KBM-7 (cell line): ENCODE data around the gene ABAT.
"Not testable (repeated sequence)": the region's sequence is repeated elsewhere in the genome, so short reads cannot be mapped to it uniquely, and the experiment has no call there.

Source experiments
- DNase-seq: peaks from one replicate; pipeline ENCODE4 v3.0.0-alpha.2; 2015
- in situ Hi-C: fragments of 300-500 bp; cut with MboI; formaldehyde crosslinking; loops from 2 replicates; pipeline ENCODE4 v1.14.3; 2020; ENCODE audit warnings: low sequenced_read_pairs, low pct_unique_long_range_greater_than_20kb, mixed read lengths

ABAT gene

DNA sequence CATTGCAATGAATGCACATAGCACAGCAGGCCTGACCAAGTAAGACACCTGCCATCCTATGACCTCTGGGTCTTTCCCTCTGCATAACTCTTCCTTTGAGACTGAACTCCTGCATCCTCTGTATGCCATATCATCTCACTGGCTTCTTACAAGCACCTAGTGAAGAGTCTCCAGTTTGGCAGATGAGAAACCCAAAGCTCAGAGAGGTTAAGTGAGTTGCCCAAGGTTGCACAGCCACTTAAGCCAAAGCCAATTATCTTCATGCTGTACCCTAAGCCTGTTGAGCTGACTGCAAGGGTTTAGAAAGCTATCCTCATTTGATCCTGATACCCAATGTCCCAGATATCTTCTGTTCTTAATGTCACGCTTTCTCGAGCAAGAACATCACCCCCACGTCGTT, 87.8 kb downstream of the ABAT start:
- DNase-seq: no peak
- in situ Hi-C loops: no loop called here

DNA sequence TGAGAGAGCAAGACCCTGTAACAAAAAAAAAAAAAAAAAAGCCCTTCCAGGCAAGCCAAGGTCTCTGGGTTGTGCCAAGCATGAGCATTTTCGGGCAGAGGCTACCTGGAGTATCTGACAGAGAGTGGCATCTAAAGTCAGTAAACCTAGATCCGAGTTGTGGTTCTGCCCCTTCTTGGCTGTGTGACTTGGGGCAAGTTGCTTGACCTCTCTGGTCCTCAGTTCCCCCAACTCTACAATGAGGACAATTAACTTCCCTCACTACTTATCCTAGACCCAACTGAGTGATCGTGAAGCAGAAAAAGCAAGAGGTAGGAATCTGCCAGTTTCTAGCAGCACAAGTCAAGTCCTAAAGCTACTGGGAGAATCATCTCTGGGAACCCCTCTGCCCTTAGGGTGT, 88.7 kb downstream of the ABAT start:
- in situ Hi-C loops: no loop called here
- DNase-seq: no peak

DNA sequence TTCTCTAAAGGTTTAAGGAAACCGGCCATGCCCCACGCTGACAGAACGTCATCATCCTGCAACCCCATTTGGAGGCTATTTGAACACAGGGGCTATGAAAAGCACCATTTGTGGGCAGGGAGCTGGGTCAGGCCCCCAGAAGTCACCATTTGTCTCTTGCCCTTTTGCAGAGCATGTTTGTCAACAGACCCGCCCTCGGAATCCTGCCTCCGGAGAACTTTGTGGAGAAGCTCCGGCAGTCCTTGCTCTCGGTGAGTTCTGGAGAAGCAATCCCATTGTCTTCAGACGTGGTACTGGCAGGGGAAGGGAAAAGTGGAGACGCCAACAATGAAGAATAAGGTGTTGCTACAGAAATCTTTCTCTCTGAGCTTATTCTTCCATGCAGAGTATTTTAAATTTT, 89.5 kb downstream of the ABAT start:
- in situ Hi-C loops: no loop called here
- no peak for DNase-seq

DNA sequence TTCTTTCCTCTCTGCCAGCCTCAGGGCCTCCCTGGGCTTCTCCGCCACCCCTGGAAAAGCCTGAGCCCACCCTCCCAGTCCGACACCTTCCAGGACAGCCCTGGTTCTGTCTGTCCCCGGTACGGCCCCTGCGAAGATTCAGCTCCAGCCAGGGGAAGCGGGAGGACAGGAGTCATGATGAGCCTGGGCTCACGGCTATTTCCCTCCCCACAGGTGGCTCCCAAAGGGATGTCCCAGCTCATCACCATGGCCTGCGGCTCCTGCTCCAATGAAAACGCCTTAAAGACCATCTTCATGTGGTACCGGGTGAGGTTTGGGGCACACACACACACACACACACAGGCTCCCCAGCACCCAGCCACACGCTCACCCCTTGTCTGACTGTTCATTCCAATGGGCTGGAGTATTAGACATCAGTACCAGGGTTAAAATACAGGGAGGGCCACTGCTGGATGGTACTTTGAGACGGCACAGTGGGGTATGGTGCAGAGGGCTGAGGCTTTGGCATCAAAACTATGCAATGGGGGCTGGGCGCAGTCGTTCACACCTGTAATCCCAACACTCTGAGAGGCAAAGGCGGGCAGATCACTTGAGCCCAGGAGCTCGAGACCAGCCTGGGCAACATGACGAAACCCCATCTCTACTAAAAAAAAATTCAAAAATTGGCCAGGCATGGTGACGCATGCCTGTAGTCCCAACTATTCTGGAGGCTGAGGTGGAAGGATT, 90.3 kb downstream of the ABAT start:
- in situ Hi-C loops: no loop called here
- DNase-seq: no peak

DNA sequence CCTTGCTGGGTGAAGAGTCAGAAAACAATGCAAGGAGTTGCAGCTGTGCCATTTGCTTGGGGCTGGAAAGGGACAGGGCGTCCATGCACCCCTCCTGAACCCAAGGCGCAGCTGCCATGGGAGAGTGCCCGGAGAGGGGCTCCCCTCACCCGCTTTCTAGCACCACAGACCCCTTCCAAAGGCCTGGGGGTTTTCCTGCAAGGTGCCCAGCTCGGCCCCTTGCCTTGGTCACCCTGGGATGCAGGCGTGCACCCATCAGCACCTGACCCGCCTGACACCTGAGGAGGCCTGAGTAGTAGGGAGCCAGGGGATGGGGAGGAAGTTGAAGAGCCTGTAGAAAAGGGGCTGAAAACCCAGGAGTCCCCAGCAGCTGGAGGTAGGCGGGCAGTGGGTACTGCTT, 92.8 kb downstream of the ABAT start:
- no peak for DNase-seq
- in situ Hi-C loops: no loop called here

DNA sequence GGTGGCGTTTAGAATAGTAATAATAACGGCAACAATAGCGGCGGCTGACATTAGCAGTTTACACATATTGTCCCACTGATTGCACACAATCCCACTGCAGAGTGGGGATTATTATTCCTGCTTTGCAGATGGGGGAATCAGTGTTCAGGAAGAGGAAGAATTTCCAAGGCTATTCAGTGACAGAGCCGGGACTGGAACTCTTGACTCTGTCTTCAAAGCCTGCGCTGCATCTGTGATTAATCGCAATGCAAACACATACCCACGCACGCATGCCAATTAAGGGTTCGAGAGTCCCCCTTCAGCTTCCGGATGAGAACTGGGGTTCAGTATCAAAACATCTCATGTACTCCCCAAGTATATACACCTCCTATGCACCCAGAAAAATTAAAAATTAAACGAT, 93.9 kb downstream of the ABAT start:
- DNase-seq: no peak
- in situ Hi-C loops: no loop called here

DNA sequence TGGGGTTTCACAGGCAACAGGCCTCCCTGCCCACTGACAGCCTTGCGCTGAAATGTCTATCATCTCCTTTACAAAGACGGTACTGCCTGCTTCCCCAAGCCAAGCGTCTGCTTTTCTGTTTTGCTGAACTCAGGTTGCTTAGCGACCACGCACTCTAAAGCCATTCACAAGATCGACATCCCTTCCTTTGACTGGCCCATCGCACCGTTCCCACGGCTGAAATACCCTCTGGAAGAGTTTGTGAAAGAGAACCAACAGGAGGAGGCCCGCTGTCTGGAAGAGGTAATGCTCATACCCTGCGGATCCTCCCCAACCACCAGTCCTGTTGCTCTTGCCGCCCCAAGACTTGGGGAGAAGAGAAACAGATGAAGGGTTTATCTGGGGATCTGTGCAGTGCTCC, 94.3 kb downstream of the ABAT start:
- no peak for DNase-seq
- in situ Hi-C loops: no loop called here

DNA sequence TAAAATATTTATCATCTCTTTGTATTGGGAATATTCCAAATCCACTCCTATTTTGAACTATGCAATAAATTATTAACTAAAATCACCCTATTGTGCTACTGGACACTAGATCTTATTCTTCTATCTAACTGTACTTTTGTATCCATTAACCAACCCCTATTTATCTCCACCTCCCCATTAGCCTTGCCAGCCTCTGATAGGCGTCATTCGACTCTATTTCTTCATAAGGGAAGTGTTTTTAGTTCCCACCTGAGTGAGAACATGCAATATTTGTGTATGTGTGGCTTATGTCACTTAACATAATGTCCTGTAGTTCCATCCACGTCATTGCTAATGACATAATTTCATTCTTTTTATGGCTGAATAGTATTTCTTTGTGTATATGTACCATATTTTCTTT, 99.1 kb downstream of the ABAT start:
- DNase-seq: no peak
- in situ Hi-C loops: no loop called here

DNA sequence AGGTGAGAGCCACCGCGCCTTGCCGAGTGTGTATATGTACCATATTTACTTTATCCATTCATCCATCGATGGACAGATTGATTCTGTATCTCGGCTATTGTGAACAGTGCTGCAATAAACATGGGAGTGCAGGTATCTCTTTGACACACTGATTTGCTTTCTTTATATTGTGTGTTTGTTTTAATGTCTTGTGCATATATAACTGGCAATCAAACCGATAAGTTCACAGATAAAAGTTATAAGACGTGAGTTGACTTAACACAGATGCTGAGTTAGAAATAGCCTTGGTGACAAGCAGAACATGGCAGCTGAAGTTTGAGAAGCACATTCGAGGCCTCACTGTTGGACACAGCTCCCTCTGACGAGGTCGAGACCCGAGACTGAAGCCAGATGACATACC, 99.8 kb downstream of the ABAT start:
- DNase-seq: no peak
- in situ Hi-C loops: no loop called here

DNA sequence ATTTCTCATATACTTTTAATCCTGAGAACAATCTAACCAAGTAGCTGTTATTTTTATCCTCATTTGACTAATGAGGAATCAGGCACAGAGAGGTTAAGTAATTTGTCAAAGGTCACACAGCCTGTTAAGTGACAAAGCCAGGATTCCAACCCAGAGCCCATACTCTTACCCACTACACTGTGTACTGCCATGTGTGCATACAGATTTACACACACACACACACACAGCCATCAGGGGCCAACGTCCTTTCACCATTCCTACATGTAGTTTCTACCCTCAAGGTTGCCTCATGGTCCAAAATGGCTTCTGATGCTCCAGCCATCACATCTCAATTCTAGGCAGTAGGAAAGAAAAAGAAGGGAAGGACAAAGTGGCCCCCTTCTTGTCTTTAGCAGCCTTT, 100.9 kb downstream of the ABAT start:
- no peak for DNase-seq
- in situ Hi-C loops: loop anchor here (25.0 kb wide), 2 partner anchors 113 to 213 kb away; partner anchors contain the start of gene ABAT

DNA sequence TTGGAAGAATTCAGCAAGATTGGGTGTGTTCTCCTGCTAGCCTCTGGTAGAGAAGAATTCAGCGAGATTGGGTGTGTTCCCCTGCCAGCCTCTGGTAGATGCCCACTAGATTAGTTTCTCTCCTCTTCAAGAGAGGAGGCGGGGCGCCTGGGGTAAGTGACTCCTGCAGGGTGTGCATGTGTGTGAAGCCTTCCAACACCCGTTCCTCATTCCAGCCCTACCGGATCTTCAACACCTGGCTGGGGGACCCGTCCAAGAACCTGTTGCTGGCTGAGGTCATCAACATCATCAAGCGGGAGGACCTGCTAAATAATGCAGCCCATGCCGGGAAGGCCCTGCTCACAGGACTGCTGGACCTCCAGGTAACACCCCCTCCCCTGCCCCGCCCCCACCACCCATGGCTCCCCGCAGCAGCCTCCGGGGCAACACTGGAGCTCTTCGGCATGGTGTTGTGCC, 101.7 kb downstream of the ABAT start:
- in situ Hi-C loops: loop anchor here (25.0 kb wide), 2 partner anchors 114 to 214 kb away; partner anchors contain the start of gene ABAT
- no peak for DNase-seq

DNA sequence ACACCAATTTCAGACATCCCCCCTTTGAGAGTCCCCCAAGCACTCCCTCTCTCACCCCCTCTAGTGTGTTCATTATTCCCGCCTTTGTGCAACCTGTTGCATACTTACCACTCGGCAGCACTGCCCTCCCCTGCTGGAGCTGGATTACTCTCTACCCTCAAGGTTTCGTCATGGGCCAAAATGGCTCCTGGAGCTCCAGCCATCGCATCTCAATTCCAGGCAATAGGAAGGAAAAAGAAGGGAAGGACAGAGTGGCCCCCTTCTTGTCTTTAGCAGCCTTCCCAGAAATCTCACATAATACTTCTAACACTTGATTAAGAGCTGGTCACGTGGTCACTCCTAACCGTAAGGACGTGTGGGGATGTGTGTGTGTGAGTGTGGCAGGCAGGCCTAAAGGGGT, 102.8 kb downstream of the ABAT start:
- DNase-seq: no peak
- in situ Hi-C loops: loop anchor here (25.0 kb wide), 2 partner anchors 115 to 215 kb away; partner anchors contain the start of gene ABAT

DNA sequence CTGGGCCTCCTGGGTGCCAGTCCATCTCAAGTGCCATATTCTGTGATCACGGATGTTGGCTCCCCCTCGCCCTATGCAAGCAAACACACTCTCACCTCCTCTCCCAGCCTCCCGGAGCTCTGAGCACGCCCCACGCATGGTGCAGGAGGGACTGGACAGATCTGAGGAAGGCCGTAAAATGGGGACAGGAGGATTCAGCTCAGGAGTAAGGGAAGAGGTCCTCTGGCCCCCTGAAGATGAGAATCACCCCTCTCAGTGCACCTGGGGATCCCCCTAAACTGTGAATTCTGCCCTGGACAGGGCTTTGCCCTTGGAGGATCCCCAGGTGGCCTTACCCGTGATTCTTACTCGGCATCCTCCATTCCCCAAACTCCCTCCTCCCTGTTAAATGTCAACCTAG, 107.4 kb downstream of the ABAT start:
- in situ Hi-C loops: loop anchor here (25.0 kb wide), 2 partner anchors 119 to 219 kb away; partner anchors contain the start of gene ABAT
- no peak for DNase-seq

DNA sequence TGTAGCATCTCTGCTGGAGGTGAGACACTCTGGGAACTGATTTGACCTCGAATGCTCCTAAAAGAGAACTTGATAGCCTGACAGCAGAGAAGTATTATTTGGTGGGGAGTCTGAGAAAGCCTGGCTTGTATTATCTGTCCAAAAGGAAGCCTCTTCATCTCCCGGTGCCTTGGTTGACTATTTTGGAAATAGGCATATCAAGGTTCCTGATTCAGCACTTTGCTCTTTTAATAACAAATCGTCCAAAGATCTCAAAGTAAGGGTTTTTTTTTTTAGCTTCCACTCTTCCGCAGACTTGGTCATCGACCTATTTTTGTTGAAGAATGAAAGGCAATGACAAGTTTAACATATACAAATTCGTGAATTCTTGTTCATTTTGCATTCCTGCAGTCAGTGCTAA, 108.3 kb downstream of the ABAT start:
- in situ Hi-C loops: loop anchor here (25.0 kb wide), 2 partner anchors 120 to 220 kb away; partner anchors contain the start of gene ABAT
- DNase-seq: no peak

DNA sequence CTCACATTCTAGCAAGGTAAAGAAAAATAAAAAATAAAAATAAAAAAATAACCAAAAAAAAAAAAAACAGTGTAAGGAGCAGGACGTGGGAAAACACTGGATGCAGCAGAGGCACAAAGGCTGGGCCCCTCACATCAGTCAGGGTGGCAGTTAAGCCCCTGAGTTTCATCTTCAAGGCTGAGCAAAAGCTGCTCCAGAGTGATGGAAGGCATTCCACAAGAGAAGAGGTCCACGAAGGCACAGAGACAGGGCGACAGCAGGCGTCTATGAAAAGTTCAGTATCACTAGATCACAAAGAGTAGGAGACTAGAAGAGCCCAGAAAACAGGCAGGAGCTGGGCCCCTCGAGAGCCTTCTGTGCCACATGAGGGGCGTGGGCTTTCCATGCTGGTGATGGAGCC, 111.0 kb downstream of the ABAT start:
- DNase-seq: no peak
- in situ Hi-C loops: loop anchor here (25.0 kb wide), 2 partner anchors 123 to 223 kb away; partner anchors contain the start of gene ABAT

DNA sequence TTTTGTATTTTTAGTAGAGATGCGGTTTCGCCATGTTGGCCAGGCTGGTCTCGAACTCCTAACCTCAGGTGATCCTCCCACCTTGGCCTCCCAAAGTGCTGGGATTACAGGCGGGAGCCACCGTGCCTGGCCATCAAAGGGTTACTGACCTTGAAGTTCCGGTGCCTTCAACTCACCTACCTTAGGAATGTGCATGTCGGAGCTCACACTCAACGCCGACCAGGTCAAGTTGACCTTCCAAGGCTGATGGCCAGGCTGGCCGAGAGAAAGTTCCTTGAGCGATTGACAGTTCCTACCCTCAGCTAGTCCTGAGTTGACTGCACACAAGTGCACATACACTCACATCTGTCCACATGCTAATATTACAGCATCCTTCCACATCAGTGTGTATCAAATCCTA, 111.9 kb downstream of the ABAT start:
- DNase-seq: not testable (repeated sequence)
- in situ Hi-C loops: loop anchor here (25.0 kb wide), 2 partner anchors 124 to 224 kb away; partner anchors contain the start of gene ABAT

DNA sequence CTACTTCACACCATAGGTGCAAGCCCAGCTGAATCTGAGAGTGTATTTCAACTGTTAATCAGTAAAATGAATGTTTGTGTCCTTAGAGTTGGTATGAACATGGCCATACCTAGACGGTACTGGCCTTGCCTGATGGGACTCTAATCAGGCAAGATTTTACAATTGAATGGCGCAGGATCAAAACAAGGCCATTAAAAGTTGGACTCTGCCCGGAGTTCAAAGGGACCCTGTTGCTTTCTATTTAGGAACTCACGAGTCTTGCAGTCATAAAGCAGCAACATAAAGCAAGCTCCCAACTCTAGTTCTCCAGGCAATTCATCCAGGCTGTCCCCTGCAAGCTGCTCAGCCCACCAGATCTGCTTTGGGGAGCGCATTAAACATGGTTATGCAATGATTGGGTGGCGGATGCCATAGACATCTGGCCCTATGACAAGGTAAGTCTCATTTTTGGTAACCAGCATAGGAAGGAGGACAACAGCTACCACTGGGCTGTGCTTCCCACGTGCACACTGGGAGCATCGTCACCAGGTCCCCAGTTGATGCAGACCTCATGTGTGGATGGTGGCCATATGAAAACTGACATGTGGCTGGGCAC, 114.3 kb downstream of the ABAT start:
- in situ Hi-C loops: loop anchor here (25.0 kb wide), 2 partner anchors 126 to 226 kb away; partner anchors contain the start of gene ABAT
- no peak for DNase-seq

DNA sequence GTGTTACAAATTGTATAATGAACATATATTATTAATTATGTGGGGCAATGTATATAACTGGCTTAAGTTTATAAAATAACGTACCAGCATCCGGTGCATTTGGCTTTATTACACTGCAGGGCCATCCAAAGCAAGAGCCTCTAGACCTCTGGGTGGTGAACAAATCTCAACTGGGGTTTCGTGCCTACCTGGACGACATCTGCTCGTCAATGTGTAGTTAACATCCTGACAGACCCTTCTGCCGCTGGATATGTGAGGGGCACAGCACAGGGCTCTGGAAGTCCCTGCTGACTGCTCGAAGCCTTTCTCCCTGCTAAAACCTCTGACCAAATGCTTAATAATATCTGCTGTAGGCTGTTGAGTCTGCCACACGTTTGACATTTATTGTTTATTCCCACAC, 120.7 kb downstream of the ABAT start:
- in situ Hi-C loops: loop anchor here (25.0 kb wide), 2 partner anchors 133 to 233 kb away; partner anchors contain the start of gene ABAT
- no peak for DNase-seq

DNA sequence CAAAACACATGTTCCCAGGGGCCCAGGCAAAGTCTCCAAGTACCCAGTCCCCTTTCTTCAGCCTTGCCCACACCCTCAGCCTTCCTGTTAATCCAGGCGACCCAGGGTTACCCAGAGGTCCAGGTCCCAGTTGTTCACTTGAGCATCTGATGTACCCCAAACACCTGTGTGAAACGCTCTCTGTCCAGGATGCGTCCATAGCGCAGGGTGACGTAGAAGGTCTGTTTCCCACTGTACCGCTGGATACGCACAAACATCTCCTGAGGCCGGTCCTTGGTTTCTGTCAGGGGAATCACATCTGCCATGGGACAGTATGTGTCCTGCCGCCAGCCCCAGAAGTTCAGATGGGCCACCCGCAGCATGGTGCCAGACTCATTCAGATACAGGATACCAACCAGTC, 121.4 kb downstream of the ABAT start:
- DNase-seq: no peak
- in situ Hi-C loops: loop anchor here (25.0 kb wide), 2 partner anchors 134 to 234 kb away; partner anchors contain the start of gene ABAT
